Gastroesophageal sphincter (tissue), 4 donors: ENCODE data around the gene KAZN. TPM values are rescaled to one million over a fixed set of nuclear protein-coding genes. Genes with fewer than 3 reads are reported as not detected.
"Not testable (repeated sequence)": the region's sequence is repeated elsewhere in the genome, so short reads cannot be mapped to it uniquely, and the experiment has no call there.

ENCODE experiments used
- ATAC-seq: fragments of 150-250 bp; one replicate; pipeline ENCODE4 v1.9.1; 2016; ENCODE audit warnings: mild to moderate bottlenecking, moderate library complexity
- H3K27ac ChIP-seq, 4 donors: fragments of 200-600 bp; sonication (generic) in 3 of 4; 1 replicate in 3 of 4; 2 replicates in 1 of 4; pipeline ENCODE4 v1.5.1; 2016 to 2019
- H3K27me3 ChIP-seq: fragments of 200-600 bp; sonication (generic); one replicate; pipeline ENCODE4 v1.5.1; 2019
- H3K36me3 ChIP-seq, 2 donors: fragments of 200-600 bp; sonication (generic); one replicate each; pipeline ENCODE4 v1.5.1; 2019; ENCODE audit warnings: control low read depth in 1 of 2
- H3K4me1 ChIP-seq, 3 donors: fragments of 200-600 bp; sonication (generic); 1 replicate in 2 of 3; 2 replicates in 1 of 3; pipeline ENCODE4 v1.5.1; 2016 to 2019; ENCODE audit warnings: control low read depth in 2 of 3
- H3K4me3 ChIP-seq, 2 donors: fragments of 200-600 bp; sonication (generic); one replicate each; pipeline ENCODE4 v1.5.1; 2019; ENCODE audit warnings: mild to moderate bottlenecking in 1 of 2, moderate library complexity in 1 of 2
- H3K9me3 ChIP-seq, 3 donors: fragments of 200-600 bp; sonication (generic); one replicate each; pipeline ENCODE4 v1.5.1; 2017 to 2019; ENCODE audit warnings: control low read depth in 2 of 3
- EP300 ChIP-seq: sonication (generic); formaldehyde crosslinking; IDR thresholded peaks from one replicate; pipeline ENCODE4 v1.6.1; 2017; ENCODE audit warnings: antibody characterized with exemption, mild to moderate bottlenecking
- POLR2A ChIP-seq, 2 donors: fragments of 450-650 bp; IDR thresholded peaks; one replicate each; pipeline ENCODE4 v1.6.1; 2017; ENCODE audit warnings: antibody characterized with exemption in 2 of 2, mild to moderate bottlenecking in 2 of 2, moderate library complexity in 1 of 2
- POLR2AphosphoS5 ChIP-seq: sonication (generic); formaldehyde crosslinking; IDR thresholded peaks from one replicate; pipeline ENCODE4 v1.6.1; 2017; ENCODE audit warnings: antibody characterized with exemption
- WGBS, 2 donors: methylation state at CpG; one replicate each; pipeline ENCODE4 v1.1.5; 2018; ENCODE audit warnings: low coverage in 1 of 2; 5-methylcytosine and 5-hydroxymethylcytosine counted together
- total RNA-seq, 4 donors: library from RNA; depleted of rRNA; stranded (reverse); fragments of >200 nt; gene quantifications; one replicate each; pipeline ENCODE4 v1.1.0, GENCODE V29; 2016
- TF ChIP-seq, protein P1 (sequence below), 4 experiments: fragments of 200-600 bp in 2 of 4; fragments of 450-650 bp in 2 of 4; sonication (generic) in 1 of 4; IDR thresholded peaks; one replicate each; pipeline ENCODE4 v1.5.1; 2017 to 2019; ENCODE audit warnings: antibody characterized with exemption in 4 of 4, mild to moderate bottlenecking in 2 of 4, moderate library complexity in 2 of 4

The KAZN gene
- total RNA-seq, 4 donors from 2014 or later = 6.5 to 16.6 (median 11.5) TPM

DNA sequence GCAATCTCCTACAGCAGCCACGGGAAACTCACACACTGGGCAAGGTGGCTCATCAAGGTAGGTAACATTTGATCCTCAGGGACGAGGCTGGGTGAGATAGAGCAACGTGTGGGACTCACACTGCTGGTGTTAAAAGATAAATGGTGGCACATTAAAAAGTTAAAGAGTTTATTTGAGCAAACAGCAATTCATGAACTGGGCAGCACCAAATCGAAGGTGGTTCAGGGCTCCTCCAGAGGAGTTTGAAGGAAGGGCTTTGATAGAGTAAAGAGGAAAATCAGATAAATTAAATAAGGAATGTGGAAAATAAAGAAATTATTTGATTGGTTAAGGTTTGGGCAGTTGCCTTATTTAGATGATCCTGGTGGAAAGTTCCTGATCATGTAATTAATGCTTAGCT, 531.5 kb downstream of the KAZN start:
- no peak overlapping the region for H3K27ac ChIP-seq
- 67 to 91% methylated on average over 3 to 4 of the region's 4 CpGs for WGBS, 2 donors
- ATAC-seq = no peak
- no peak overlapping the region for H3K4me3 ChIP-seq
- no peak for TF ChIP-seq EP300
- TF ChIP-seq POLR2A (IDR thresholded peaks at IDR 0.05) = no peak
- TF ChIP-seq, protein P1, sequence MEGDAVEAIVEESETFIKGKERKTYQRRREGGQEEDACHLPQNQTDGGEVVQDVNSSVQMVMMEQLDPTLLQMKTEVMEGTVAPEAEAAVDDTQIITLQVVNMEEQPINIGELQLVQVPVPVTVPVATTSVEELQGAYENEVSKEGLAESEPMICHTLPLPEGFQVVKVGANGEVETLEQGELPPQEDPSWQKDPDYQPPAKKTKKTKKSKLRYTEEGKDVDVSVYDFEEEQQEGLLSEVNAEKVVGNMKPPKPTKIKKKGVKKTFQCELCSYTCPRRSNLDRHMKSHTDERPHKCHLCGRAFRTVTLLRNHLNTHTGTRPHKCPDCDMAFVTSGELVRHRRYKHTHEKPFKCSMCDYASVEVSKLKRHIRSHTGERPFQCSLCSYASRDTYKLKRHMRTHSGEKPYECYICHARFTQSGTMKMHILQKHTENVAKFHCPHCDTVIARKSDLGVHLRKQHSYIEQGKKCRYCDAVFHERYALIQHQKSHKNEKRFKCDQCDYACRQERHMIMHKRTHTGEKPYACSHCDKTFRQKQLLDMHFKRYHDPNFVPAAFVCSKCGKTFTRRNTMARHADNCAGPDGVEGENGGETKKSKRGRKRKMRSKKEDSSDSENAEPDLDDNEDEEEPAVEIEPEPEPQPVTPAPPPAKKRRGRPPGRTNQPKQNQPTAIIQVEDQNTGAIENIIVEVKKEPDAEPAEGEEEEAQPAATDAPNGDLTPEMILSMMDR (IDR thresholded peaks at IDR 0.05) = no peak
- TF ChIP-seq POLR2AphosphoS5 = no peak
- H3K36me3 ChIP-seq = no peaks in the 10 kb centered on the region
- peaks cover 0 to 10% (median 0%) of the 10 kb centered on the region in 3 donors for H3K9me3 ChIP-seq
- H3K4me1 ChIP-seq = no peaks in the 10 kb centered on the region
- H3K27me3 ChIP-seq = peaks cover 3% of the 10 kb centered on the region

DNA sequence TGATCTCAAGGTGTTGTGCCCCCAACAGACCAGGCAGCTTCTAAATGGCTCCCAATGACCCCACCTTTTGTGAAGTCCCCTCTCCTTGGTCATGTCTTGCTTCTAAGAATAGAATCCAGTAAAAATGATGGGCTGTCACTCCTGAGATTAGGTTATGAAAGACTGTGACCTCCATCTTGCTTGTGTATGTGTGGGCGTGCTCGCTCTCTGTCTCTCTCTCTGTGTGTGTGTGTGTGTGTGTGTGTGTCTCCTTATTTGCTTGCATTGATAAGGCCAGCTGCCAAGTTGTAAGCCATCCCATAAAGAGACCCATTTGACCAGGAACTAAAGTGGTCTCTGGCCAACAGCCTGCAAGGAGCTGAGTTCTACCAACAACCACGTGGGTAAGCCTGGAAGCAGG, 532.1 kb downstream of the KAZN start:
- Histone ChIP-seq H3K27me3 (peaks cover 3% of the 10 kb centered on the region), H3K9me3 (peaks cover 0 to 10% (median 0%) of the 10 kb centered on the region in 3 donors), H3K4me3 (no peak overlapping the region), H3K27ac (no peak overlapping the region), H3K4me1 (no peaks in the 10 kb centered on the region), H3K36me3 (no peaks in the 10 kb centered on the region)
- TF ChIP-seq EP300 (no peak), POLR2A (IDR thresholded peaks at IDR 0.05) (no peak)
- TF ChIP-seq, protein P1 (IDR thresholded peaks at IDR 0.05) = no peak
- ATAC-seq = no peak
- WGBS, 2 donors = no CpG with 5 or more reads among the region's 3 CpGs

DNA sequence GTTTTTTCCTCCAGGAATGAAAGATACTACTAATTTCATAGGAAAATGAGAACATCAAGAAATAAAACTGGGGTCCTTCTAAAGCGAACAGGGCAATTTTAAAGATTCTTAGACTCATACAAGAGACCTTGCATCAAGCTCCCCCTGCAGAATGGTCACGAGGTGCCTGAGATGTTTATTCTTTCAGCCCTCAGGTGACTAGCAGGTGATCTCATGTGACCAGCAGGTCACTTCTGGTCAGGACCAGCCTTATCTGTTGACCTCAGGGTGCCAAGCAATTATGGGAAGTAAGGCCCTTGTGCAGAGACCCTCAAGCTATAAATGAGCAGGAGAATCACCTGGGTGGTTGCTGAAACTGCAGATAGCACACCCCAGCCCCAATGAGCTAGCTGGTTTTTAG, 534.5 kb downstream of the KAZN start:
- no peak for TF ChIP-seq EP300
- TF ChIP-seq POLR2A (IDR thresholded peaks at IDR 0.05) = no peak
- TF ChIP-seq POLR2AphosphoS5 = no peak
- TF ChIP-seq, protein P1 (IDR thresholded peaks at IDR 0.05) = no peak
- 73 to 100% methylated on average over 1 to 2 of the region's 2 CpGs for WGBS, 2 donors
- no peak overlapping the region for H3K4me3 ChIP-seq

DNA sequence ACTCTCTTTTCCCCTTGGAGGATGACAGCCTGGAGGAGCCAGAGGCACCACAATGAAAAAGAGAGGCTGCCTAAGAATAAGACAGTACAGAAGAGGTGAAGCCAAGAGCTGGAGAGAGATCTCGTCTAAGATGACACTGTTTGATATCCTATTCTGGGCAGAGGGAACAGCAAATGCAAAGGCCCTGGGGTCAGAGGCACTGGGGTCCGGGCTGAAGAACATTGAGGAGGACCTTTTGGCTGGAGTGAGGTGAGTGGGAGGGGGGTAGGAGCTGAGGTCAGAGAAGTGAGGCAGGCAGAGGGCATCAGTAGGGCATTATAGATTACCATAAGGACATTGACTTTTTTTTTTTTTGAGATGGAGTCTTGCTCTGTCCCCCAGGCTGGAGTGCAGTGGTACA, 535.8 kb downstream of the KAZN start:
- 60 to 85% methylated on average over 1 to 2 of the region's 2 CpGs for WGBS, 2 donors
- no peaks in the 10 kb centered on the region for H3K36me3 ChIP-seq
- TF ChIP-seq, protein P1 (IDR thresholded peaks at IDR 0.05) = no peak
- TF ChIP-seq EP300 (no peak), POLR2AphosphoS5 (no peak), POLR2A (IDR thresholded peaks at IDR 0.05) (no peak)
- peaks cover 3% of the 10 kb centered on the region for H3K27me3 ChIP-seq
- ATAC-seq = no peak
- H3K27ac ChIP-seq = no peak overlapping the region
- peaks cover 0 to 10% (median 0%) of the 10 kb centered on the region in 3 donors for H3K9me3 ChIP-seq
- no peak overlapping the region for H3K4me3 ChIP-seq
- no peaks in the 10 kb centered on the region for H3K4me1 ChIP-seq

More for the DNA sequence above, 534.5 kb downstream of the KAZN start:
- no peaks in the 10 kb centered on the region for H3K4me1 ChIP-seq
- peaks cover 3% of the 10 kb centered on the region for H3K27me3 ChIP-seq
- ATAC-seq = no peak
- H3K36me3 ChIP-seq = no peaks in the 10 kb centered on the region
- peaks cover 0 to 10% (median 0%) of the 10 kb centered on the region in 3 donors for H3K9me3 ChIP-seq
- H3K27ac ChIP-seq = no peak overlapping the region

DNA sequence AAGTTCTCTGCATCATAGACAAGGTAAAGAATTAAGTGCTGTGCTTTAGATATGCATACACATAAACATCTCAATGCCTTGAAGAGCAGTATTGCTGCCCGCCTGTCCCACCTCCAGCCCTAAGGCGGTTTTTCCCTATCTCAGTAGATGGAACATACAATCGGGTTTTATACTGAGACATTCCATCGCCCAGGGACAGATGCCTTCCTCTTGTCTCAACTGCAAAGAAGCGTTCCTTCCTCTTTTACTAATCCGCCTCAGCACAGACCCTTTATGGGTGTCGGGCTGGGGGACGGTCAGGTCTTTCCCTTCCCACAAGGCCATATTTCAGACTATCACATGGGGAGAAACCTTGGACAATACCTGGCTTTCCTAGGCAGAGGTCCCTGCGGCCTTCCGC, 537.1 kb downstream of the KAZN start:
- not testable (repeated sequence) for H3K27ac ChIP-seq, H3K4me3 ChIP-seq, H3K4me1 ChIP-seq, H3K36me3 ChIP-seq, ATAC-seq, H3K27me3 ChIP-seq, H3K9me3 ChIP-seq
- WGBS, 2 donors = 74 to 90% methylated on average over 4 to 8 of the region's 10 CpGs
